ENCODE measurements around the gene SYT12. TPM values are rescaled to one million over a fixed set of nuclear protein-coding genes. Genes with fewer than 3 reads are reported as not detected.

SYT12 gene
- total and polyA plus RNA-seq, 8 donors, result 0.06 to 0.61 (median 0.11) TPM; not detected in 1

DNA sequence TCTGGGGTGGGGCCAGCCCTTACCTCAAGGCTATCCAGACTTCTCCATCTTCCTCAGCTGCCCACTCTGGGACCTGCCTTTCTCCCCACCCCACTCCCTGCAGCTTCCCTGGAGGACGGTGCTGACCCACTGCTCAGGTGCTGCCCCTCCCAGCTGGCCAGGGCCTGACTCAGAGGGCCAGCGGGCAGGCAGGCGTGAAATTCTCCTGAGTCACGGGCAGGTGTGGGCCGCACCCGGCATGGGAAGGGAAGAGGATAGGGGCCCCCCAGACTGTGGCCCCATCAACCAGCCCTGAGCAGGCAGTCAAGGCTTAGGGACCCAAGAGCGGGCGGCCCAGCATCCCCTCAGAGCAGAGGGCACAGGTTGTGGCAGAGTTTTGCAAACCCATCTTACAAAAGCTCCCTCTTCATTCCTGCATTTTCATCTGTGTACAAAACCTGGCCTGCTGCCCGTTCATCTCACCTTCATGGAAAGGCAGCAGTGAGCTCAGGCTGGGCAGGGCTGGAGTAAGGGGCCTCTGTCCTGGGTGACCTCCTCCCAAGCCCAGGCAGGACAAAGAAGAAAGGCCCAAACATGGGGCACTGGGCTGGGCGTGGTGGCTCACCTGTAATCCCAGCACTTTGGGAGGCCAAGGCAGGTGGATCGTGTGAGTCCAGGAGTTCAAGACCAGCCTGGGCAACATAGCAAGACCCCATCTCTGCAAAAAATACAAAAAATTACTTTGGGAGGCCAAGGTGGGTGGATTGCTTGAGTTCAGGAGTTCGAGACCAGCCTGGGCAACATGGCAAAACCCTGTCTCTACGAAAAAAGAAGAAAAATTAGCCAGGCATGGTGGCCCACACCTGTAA, 39.8 kb downstream of the SYT12 start:
- no peaks in the 10 kb centered on the region for H3K4me1 ChIP-seq
- no peaks in the 10 kb centered on the region for H3K36me3 ChIP-seq
- DNase-seq, result no peak
- peaks cover 0 to 5% of the 10 kb centered on the region in 2 donors for H3K27me3 ChIP-seq
- H3K27ac ChIP-seq, result no peak overlapping the region
- ATAC-seq, result peak; percentile 47
- no peak overlapping the region for H3K4me3 ChIP-seq
- intact Hi-C loops (cut with DNase I), result no loop called here
- no peaks in the 10 kb centered on the region for H3K9me3 ChIP-seq
- TF ChIP-seq, protein P1, sequence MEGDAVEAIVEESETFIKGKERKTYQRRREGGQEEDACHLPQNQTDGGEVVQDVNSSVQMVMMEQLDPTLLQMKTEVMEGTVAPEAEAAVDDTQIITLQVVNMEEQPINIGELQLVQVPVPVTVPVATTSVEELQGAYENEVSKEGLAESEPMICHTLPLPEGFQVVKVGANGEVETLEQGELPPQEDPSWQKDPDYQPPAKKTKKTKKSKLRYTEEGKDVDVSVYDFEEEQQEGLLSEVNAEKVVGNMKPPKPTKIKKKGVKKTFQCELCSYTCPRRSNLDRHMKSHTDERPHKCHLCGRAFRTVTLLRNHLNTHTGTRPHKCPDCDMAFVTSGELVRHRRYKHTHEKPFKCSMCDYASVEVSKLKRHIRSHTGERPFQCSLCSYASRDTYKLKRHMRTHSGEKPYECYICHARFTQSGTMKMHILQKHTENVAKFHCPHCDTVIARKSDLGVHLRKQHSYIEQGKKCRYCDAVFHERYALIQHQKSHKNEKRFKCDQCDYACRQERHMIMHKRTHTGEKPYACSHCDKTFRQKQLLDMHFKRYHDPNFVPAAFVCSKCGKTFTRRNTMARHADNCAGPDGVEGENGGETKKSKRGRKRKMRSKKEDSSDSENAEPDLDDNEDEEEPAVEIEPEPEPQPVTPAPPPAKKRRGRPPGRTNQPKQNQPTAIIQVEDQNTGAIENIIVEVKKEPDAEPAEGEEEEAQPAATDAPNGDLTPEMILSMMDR (IDR thresholded peaks at IDR 0.05), result no peak

DNA sequence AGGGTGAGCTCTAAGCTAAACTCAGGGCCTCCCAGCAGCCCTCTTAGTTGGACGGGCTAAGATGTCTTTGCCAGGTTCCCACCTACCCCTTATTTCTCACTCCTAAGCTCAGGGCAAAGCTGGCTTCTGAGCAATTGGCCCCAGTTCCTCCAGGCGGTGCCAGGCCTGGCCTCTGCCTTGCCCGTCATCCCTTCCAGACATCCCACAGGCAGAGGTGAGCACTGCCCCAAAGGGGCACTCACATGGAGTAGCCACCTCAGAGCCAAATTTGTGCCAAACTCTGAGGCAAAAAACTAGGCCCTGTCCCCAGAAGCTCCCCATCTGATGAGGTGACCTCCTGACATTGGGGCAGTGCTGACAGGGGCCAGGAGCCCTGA, 43.4 kb downstream of the SYT12 start:
- Histone ChIP-seq H3K9me3 (no peaks in the 10 kb centered on the region), H3K4me3 (no peak overlapping the region), H3K4me1 (peaks cover 0 to 2% of the 10 kb centered on the region in 2 donors), H3K27me3 (peaks cover 0 to 4% of the 10 kb centered on the region in 2 donors), H3K36me3 (no peaks in the 10 kb centered on the region), H3K27ac (no peak overlapping the region)
- intact Hi-C loops (cut with DNase I), result no loop called here
- no peak for DNase-seq
- no peak for ATAC-seq
- TF ChIP-seq, protein P1 (IDR thresholded peaks at IDR 0.05), result no peak

DNA sequence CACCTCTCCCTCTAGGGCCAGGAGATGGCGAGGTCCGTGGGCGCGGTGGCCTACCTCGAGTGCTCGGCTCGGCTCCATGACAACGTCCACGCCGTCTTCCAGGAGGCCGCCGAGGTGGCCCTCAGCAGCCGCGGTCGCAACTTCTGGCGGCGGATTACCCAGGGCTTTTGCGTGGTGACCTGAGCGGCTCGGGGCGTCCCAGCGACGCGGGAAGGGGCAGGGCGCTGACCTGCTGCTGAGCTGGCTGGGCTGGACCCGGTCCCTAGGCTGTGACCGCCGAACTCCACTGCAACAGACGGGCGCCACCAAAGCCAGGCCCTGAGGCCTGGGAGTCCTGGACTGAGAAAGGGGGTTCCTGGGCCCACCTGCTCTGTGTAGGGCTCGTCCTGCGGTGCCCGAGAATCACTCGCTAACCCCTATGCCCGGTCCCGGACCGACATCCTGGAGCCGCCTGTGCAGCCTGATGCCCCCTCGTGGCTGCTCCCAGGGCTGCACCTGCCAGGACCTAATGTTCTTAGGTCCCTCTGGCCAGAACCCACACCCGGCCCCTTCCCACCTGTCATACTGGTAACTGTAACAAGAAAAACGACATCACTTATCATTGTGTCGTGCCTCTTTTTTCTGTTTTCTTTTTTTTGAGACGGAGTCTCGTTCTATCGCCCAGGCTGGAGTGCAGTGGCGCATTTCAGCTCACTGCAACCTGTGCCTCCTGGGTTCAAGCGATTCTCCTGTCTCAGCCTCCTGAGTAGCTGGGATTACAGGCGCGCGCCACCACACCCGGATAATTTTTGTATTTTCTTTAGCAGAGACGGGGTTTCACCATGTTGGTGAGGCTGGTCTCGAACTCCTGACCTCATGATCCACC, 48.7 kb downstream of the SYT12 start:
- Histone ChIP-seq H3K36me3 (no peaks in the 10 kb centered on the region), H3K27me3 (peaks cover 0 to 8% of the 10 kb centered on the region in 2 donors), H3K4me3 (peak overlapping the region; percentile 4 to 30), H3K27ac (no peak overlapping the region), H3K4me1 (peaks cover 0 to 8% of the 10 kb centered on the region in 2 donors), H3K9me3 (no peaks in the 10 kb centered on the region)
- TF ChIP-seq, protein P1 (IDR thresholded peaks at IDR 0.05), result peak; percentile 71 to 84
- intact Hi-C loops (cut with DNase I), result no loop called here
- ATAC-seq (peak; percentile 96), DNase-seq (peak; percentile 22 to 94 (median 73))

DNA sequence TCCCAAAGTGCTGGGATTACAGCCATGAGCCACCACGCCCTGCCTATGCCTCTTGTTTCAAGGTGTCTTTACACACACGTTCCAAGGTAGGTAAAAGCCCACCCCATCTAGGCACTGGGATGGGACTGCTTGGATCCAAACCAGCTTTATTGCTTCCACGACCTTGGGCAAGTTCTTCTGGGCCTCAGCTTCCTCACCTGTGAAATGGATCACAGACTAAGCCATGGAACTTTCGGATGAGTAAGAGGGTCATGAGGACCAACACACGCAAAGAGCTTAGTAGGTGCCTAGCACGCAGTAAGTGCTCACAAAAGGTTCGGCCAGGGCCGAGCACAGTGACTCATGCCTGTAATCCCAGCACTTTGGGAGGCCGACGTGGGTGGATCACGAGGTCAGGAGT, 49.4 kb downstream of the SYT12 start:
- DNase-seq (no peak), ATAC-seq (no peak)
- Histone ChIP-seq H3K27ac (no peak overlapping the region), H3K27me3 (peaks cover 0 to 8% of the 10 kb centered on the region in 2 donors), H3K4me3 (no peak overlapping the region), H3K9me3 (no peaks in the 10 kb centered on the region), H3K36me3 (no peaks in the 10 kb centered on the region), H3K4me1 (peaks cover 0 to 8% of the 10 kb centered on the region in 2 donors)
- TF ChIP-seq, protein P1 (IDR thresholded peaks at IDR 0.05), result no peak
- intact Hi-C loops (cut with DNase I), result no loop called here

DNA sequence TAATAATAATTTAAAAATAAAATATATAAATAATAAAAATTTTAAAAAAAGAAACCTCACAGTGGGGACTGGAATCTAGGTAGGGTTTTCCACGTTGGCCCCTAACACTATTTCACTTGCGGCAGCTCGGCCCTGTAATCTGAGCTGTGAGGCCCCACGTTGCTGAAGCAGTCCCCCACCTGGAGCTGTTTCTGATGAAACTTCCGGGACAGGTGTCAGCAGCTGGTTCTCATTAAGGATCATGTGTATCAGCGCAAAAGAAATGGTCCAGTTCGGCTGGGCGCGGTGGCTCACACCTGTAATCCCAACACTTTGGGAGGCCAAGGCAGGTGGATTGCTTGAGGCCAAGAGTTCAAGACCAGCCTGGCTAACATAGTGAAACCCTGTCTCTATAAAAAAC, 51.0 kb downstream of the SYT12 start:
- no peak for ATAC-seq

More for the DNA sequence above, 51.0 kb downstream of the SYT12 start:
- TF ChIP-seq, protein P1 (IDR thresholded peaks at IDR 0.05), result no peak
- Histone ChIP-seq H3K4me3 (no peak overlapping the region), H3K4me1 (peaks cover 0 to 11% of the 10 kb centered on the region in 2 donors), H3K36me3 (no peaks in the 10 kb centered on the region), H3K9me3 (no peaks in the 10 kb centered on the region), H3K27ac (no peak overlapping the region), H3K27me3 (peaks cover 0 to 19% of the 10 kb centered on the region in 2 donors)
- intact Hi-C loops (cut with DNase I), result no loop called here
- DNase-seq, result no peak

Measured in left lung (tissue), 10 donors.